ENCODE results near the gene FAM20C.
"Not testable (repeated sequence)": the region's sequence is repeated elsewhere in the genome, so short reads cannot be mapped to it uniquely, and the experiment has no call there.

The FAM20C gene

GRCh38 chr7:173209-173918 is 19.0 kb upstream of the FAM20C start:
- DNase-seq (ENCODE audit: low spot score): no peak

- DNase-seq (ENCODE audit: low spot score): no peak
Observed at GRCh38 chr7:174716-175115, 17.7 kb upstream of the FAM20C start.

GRCh38 chr7:175955-176354 is 16.4 kb upstream of the FAM20C start:
- DNase-seq (ENCODE audit: low spot score): no peak

GRCh38 chr7:176381-176780 is 16.0 kb upstream of the FAM20C start:
- no peak for DNase-seq (ENCODE audit: low spot score)

- DNase-seq (ENCODE audit: low spot score): no peak
Observed at GRCh38 chr7:176786-177459, 15.4 kb upstream of the FAM20C start.

GRCh38 chr7:178444-178843 is 13.9 kb upstream of the FAM20C start:
- DNase-seq (ENCODE audit: low spot score): no peak

- no peak for DNase-seq (ENCODE audit: low spot score)
Observed at GRCh38 chr7:179209-179681, 13.1 kb upstream of the FAM20C start.

GRCh38 chr7:179948-180694 is 12.2 kb upstream of the FAM20C start:
- no peak for DNase-seq (ENCODE audit: low spot score)

- DNase-seq (ENCODE audit: low spot score): no peak
Observed at GRCh38 chr7:181738-182137, 10.6 kb upstream of the FAM20C start.

- DNase-seq (ENCODE audit: low spot score): not testable (repeated sequence)
Observed at GRCh38 chr7:182502-182901, 9.9 kb upstream of the FAM20C start.

- DNase-seq (ENCODE audit: low spot score): no peak
Observed at GRCh38 chr7:183496-184292, 8.7 kb upstream of the FAM20C start.

- DNase-seq (ENCODE audit: low spot score): no peak
Observed at GRCh38 chr7:184294-185264, 7.8 kb upstream of the FAM20C start.

GRCh38 chr7:186516-187113 is 5.8 kb upstream of the FAM20C start:
- DNase-seq (ENCODE audit: low spot score): no peak

GRCh38 chr7:187227-187927 is 5.0 kb upstream of the FAM20C start:
- no peak for DNase-seq (ENCODE audit: low spot score)

GRCh38 chr7:188174-188573 is 4.2 kb upstream of the FAM20C start:
- DNase-seq (ENCODE audit: low spot score): no peak

GRCh38 chr7:188727-189500 is 3.5 kb upstream of the FAM20C start:
- no peak for DNase-seq (ENCODE audit: low spot score)

GRCh38 chr7:189719-190118 is 2.7 kb upstream of the FAM20C start:
- no peak for DNase-seq (ENCODE audit: low spot score)

GRCh38 chr7:190196-190595 is 2.2 kb upstream of the FAM20C start:
- DNase-seq (ENCODE audit: low spot score): no peak
